ENCODE data around the gene TNS3.

TNS3 gene

DNA sequence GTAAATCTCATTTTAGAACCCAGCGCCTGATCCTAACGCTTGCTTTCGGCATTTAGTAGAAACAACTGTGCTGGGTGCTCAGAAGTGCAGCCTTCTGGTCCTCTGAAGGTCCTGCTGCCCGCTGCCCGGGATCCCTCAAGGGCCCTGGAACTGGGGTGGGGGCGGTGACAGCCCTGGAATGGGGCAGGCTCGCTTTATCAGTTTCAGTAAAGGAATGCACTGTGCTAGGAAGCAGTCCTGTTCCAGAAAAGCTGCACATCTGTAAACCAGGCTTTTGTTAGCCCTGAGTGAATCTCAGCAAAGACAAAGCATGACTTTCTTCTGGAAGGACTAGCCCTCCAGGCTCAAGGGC, 254.6 kb downstream of the TNS3 start:
- no peak for DNase-seq (ENCODE audit: extremely low spot score)

DNA sequence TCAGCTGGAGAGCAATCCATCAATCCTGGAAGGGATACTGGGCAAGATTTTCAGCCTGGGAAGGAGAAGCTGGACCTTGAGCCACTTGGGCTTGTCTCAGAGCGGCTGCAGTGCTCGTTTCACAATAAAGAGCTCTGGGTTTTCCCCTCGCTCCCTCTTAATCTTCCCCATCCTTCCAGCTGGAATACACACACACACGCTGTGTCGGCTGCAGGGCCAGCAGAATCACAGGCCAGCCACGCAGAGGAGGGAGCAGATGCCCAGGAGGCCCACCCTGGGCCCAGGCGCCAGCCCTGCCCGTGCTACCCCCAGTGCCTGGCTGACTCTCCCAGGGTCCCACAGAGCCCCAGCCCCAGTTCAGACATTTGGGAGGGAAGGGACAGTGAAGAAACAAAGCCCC, 255.1 kb downstream of the TNS3 start:
- no peak for DNase-seq (ENCODE audit: extremely low spot score)
- POLR2A ChIA-PET = no interaction called here
- TF ChIP-seq, protein P1, sequence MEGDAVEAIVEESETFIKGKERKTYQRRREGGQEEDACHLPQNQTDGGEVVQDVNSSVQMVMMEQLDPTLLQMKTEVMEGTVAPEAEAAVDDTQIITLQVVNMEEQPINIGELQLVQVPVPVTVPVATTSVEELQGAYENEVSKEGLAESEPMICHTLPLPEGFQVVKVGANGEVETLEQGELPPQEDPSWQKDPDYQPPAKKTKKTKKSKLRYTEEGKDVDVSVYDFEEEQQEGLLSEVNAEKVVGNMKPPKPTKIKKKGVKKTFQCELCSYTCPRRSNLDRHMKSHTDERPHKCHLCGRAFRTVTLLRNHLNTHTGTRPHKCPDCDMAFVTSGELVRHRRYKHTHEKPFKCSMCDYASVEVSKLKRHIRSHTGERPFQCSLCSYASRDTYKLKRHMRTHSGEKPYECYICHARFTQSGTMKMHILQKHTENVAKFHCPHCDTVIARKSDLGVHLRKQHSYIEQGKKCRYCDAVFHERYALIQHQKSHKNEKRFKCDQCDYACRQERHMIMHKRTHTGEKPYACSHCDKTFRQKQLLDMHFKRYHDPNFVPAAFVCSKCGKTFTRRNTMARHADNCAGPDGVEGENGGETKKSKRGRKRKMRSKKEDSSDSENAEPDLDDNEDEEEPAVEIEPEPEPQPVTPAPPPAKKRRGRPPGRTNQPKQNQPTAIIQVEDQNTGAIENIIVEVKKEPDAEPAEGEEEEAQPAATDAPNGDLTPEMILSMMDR (IDR thresholded peaks at IDR 0.05; ENCODE audit: control extremely low read depth, extremely low read depth, low read depth, missing control alignments) = no peak
- CTCF ChIA-PET = interaction anchor here (1.0 kb wide), 2 partner anchors 8 to 16 kb away, joined by 3 read pairs; no protein-coding TSS in a partner anchor

More for the DNA sequence above, 254.6 kb downstream of the TNS3 start:
- TF ChIP-seq, protein P1 (IDR thresholded peaks at IDR 0.05; ENCODE audit: control extremely low read depth, extremely low read depth, low read depth, missing control alignments) = no peak
- POLR2A ChIA-PET = no interaction called here
- CTCF ChIA-PET = no interaction called here

DNA sequence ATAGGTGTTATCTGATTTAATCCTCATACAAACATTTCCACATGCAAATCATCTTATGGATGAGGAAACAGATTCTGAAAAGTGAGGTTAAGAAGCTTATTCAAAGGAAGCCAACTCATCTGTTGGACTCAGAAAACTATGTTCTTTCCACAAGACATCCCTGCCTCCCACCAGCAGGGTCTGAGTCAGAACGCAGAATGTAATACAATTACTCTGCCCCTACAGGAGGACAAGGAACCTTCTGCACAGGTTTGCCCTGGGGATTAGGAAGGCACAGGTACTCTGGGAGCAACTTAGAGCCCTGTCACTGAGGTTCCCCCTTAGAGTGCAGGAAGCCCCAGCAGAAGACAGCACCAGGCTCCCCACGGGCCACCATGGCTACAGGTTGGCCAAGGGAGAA, 255.7 kb downstream of the TNS3 start:
- TF ChIP-seq, protein P1 (IDR thresholded peaks at IDR 0.05; ENCODE audit: control extremely low read depth, extremely low read depth, low read depth, missing control alignments) = no peak
- ChIA-PET POLR2A (no interaction called here), CTCF (interaction anchor here (1.0 to 1.1 kb wide), 3 partner anchors 8 to 17 kb away, joined by 3 read pairs; no protein-coding TSS in a partner anchor)
- DNase-seq (ENCODE audit: extremely low spot score) = no peak

DNA sequence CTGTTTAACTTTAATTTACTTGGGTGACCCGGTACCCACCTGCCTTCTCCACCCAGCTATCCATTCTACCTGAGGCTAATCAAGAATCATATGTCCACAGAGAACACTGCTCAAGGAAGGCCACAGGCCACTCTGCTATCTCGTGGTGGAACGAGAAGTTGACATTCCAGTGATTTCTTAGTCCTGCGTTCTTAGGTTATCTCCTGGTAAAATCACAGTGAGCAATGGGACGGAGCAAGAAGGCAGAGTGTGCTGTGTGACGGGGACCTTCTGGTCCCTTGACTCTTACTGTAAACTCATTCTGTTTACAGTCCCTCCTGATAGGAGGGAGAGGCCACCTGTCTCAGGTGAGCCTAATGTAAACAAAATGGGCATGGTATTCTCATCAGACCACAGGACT, 256.6 kb downstream of the TNS3 start:
- no peak for DNase-seq (ENCODE audit: extremely low spot score)
- TF ChIP-seq, protein P1 (IDR thresholded peaks at IDR 0.05; ENCODE audit: control extremely low read depth, extremely low read depth, low read depth, missing control alignments) = no peak
- POLR2A ChIA-PET = no interaction called here
- CTCF ChIA-PET = interaction anchor here (1.1 kb wide), 1 partner anchor 16 kb away, joined by 3 read pairs; no protein-coding TSS in a partner anchor

DNA sequence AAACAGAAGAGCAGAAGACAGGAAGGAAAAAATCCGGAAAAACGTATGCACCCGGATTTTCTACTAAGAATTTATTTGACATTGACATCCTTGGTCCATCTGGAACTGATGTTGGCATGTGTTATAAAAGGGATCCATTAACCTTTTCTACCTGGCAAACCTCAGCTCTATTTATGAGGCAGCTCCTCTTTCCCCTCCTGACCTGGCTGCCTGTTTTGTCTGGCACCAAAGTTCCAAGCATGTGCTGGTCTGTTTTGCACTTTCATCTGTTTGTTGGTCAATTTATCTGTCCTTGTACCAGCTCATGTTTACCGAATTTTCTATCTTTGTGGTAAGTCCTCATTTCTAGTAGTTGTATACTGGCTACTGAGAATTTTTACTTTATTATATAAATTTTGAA, 258.0 kb downstream of the TNS3 start:
- TF ChIP-seq, protein P1 (IDR thresholded peaks at IDR 0.05; ENCODE audit: control extremely low read depth, extremely low read depth, low read depth, missing control alignments) = no peak
- POLR2A ChIA-PET = no interaction called here
- no peak for DNase-seq (ENCODE audit: extremely low spot score)
- CTCF ChIA-PET = interaction anchor here (0.8 to 1.1 kb wide), 2 partner anchors 9 to 11 kb away, joined by 3 to 4 read pairs; no protein-coding TSS in a partner anchor

DNA sequence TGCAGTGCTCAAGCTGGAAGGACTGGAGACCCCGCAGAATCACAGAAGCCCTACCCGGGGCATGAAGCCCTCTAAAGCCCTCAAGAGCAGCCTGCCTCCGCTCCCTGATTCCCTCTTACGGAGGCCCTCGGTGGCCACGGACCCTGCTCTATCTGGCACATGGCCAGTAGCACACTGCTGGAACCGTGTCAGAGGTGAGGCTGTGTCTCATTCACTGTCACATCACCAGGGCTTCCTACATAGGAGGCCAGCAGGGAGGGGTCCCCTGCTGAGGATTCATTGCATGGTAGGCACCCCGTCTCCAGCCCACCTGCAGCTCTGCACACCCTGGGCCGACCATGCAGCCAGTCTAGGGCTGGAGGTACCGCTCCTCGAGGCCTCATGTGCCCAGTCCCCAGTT, 259.2 kb downstream of the TNS3 start:
- ChIA-PET CTCF (interaction anchor here (1.1 kb wide), 1 partner anchor 8 kb away, joined by 3 read pairs; no protein-coding TSS in a partner anchor), POLR2A (no interaction called here)
- TF ChIP-seq, protein P1 (IDR thresholded peaks at IDR 0.05; ENCODE audit: control extremely low read depth, extremely low read depth, low read depth, missing control alignments) = no peak
- no peak for DNase-seq (ENCODE audit: extremely low spot score)

Measured in GM10248 (cell line).